GM12891 (cell line): ENCODE data around the gene HSF2BP.
"Not testable (repeated sequence)": the region's sequence is repeated elsewhere in the genome, so short reads cannot be mapped to it uniquely, and the experiment has no call there.

ENCODE experiments used
- DNase-seq: peaks from one replicate; pipeline ENCODE4 v3.0.0; 2011; ENCODE audit warnings: low spot score; ENCODE audit not compliant: insufficient read length
- FAIRE-seq: peaks from 2 replicates; lab custom pipeline; 2011; peaks lifted over from hg19 to GRCh38; lab: Jason Lieb, UNC
- PAX5 ChIP-seq: IDR thresholded peaks from 2 replicates; pipeline ENCODE4 v1.6.1; 2011; ENCODE audit warnings: low read length, moderate library complexity, mild to moderate bottlenecking; ENCODE audit not compliant: insufficient read depth, severe bottlenecking
- POLR2A ChIP-seq: IDR thresholded peaks from 2 replicates; pipeline ENCODE4 v1.6.1; 2011; ENCODE audit warnings: low read depth, low read length, control low read depth
- POLR2AphosphoS5 ChIP-seq: IDR thresholded peaks from 2 replicates; pipeline ENCODE4 v1.6.1; 2011; ENCODE audit warnings: low read depth, low read length, control low read depth
- POU2F2 ChIP-seq: IDR thresholded peaks from 2 replicates; pipeline ENCODE4 v1.6.1; 2011; ENCODE audit warnings: low read depth, mild to moderate bottlenecking, control low read depth, low read length, moderate library complexity
- SPI1 ChIP-seq: IDR thresholded peaks from 2 replicates; pipeline ENCODE4 v1.6.1; 2011; ENCODE audit warnings: low read depth, low read length, control low read depth
- TAF1 ChIP-seq: IDR thresholded peaks from 2 replicates; pipeline ENCODE4 v1.6.1; 2011; ENCODE audit warnings: low read depth, low read length, control low read depth

The HSF2BP gene

GRCh38 chr21:43622796-43623195 is 36.5 kb downstream of the HSF2BP start:
- FAIRE-seq = no peak
- DNase-seq = no peak
- TF ChIP-seq POLR2AphosphoS5 (no peak), SPI1 (no peak), PAX5 (no peak), POU2F2 (no peak), POLR2A (no peak), TAF1 (no peak)

GRCh38 chr21:43619856-43620255 is 39.4 kb downstream of the HSF2BP start:
- no peak for TF ChIP-seq TAF1
- no peak for TF ChIP-seq POLR2AphosphoS5
- no peak for TF ChIP-seq PAX5
- no peak for TF ChIP-seq SPI1
- TF ChIP-seq POU2F2 = no peak
- no peak for TF ChIP-seq POLR2A
- DNase-seq = no peak
- no peak for FAIRE-seq

GRCh38 chr21:43619344-43619743 is 39.9 kb downstream of the HSF2BP start:
- FAIRE-seq = no peak
- TF ChIP-seq POLR2AphosphoS5 (no peak), SPI1 (no peak), TAF1 (no peak), POU2F2 (no peak), POLR2A (no peak), PAX5 (no peak)

GRCh38 chr21:43618940-43619339 is 40.3 kb downstream of the HSF2BP start:
- TF ChIP-seq POLR2A = no peak
- no peak for TF ChIP-seq POLR2AphosphoS5
- FAIRE-seq (no peak), DNase-seq (no peak)

More at GRCh38 chr21:43619344-43619743, 39.9 kb downstream of the HSF2BP start:
- DNase-seq = no peak

GRCh38 chr21:43616861-43617260 is 42.4 kb downstream of the HSF2BP start:
- not testable (repeated sequence) for DNase-seq, FAIRE-seq

GRCh38 chr21:43614839-43615238 is 44.4 kb downstream of the HSF2BP start:
- DNase-seq (no peak), FAIRE-seq (no peak)
- TF ChIP-seq POU2F2 (no peak), TAF1 (no peak), SPI1 (no peak), POLR2A (no peak), POLR2AphosphoS5 (no peak), PAX5 (no peak)

- DNase-seq = peak; percentile 41
- no peak for TF ChIP-seq PAX5
- no peak for TF ChIP-seq TAF1
- TF ChIP-seq POLR2A = no peak
- no peak for TF ChIP-seq POU2F2
- no peak for TF ChIP-seq SPI1
- TF ChIP-seq POLR2AphosphoS5 = no peak
- no peak for FAIRE-seq
These were observed 45.3 kb downstream of the HSF2BP start for GRCh38 chr21:43613755-43614638.

- FAIRE-seq (no peak), DNase-seq (no peak)
- TF ChIP-seq PAX5 (no peak), POLR2AphosphoS5 (no peak), POU2F2 (no peak), SPI1 (no peak), POLR2A (no peak), TAF1 (no peak)
These were observed 47.5 kb downstream of the HSF2BP start for GRCh38 chr21:43611598-43612369.

GRCh38 chr21:43609501-43610340 is 49.6 kb downstream of the HSF2BP start:
- FAIRE-seq (no peak), DNase-seq (no peak)
- TF ChIP-seq TAF1 = no peak
- TF ChIP-seq PAX5 = no peak
- no peak for TF ChIP-seq SPI1
